Thymus (tissue), 14 donors: ENCODE data around the gene RBM47. TPM values are rescaled to one million over a fixed set of nuclear protein-coding genes. Genes with fewer than 3 reads are reported as not detected.

Experiments used
- DNase-seq, 9 donors: peaks; one replicate each; pipeline ENCODE4 v3.0.0-alpha.2; 2013; ENCODE audit warnings: low spot score in 9 of 9, low read depth in 6 of 9, missing footprints in 1 of 9
- H3K27ac ChIP-seq, 2 donors: one replicate each; pipeline ENCODE4 v1.5.1; 2013; ENCODE audit warnings: control low read depth in 1 of 2, low read depth in 1 of 2, low read length in 1 of 2, mild to moderate bottlenecking in 1 of 2, moderate library complexity in 1 of 2
- H3K27me3 ChIP-seq, 2 donors: one replicate each; pipeline ENCODE4 v1.5.1; 2013; ENCODE audit warnings: low read length in 1 of 2; ENCODE audit not compliant: control insufficient read depth in 2 of 2, insufficient read depth in 1 of 2
- H3K36me3 ChIP-seq, 2 donors: one replicate each; pipeline ENCODE4 v1.5.1; 2013; ENCODE audit warnings: low read length in 1 of 2, mild to moderate bottlenecking in 1 of 2, moderate library complexity in 1 of 2; ENCODE audit not compliant: control insufficient read depth in 2 of 2, insufficient read depth in 2 of 2
- H3K4me1 ChIP-seq, 2 donors: one replicate each; pipeline ENCODE4 v1.5.1; 2013; ENCODE audit warnings: low read length in 2 of 2; ENCODE audit not compliant: control insufficient read depth in 2 of 2, insufficient read depth in 2 of 2
- H3K4me3 ChIP-seq, 2 donors: one replicate each; pipeline ENCODE4 v1.5.1; 2013; ENCODE audit warnings: low read length in 2 of 2, control low read depth in 1 of 2, mild to moderate bottlenecking in 1 of 2
- H3K9me3 ChIP-seq, 2 donors: one replicate each; pipeline ENCODE4 v1.5.1; 2013; ENCODE audit warnings: low read length in 1 of 2, mild to moderate bottlenecking in 1 of 2; ENCODE audit not compliant: control insufficient read depth in 2 of 2, insufficient read depth in 1 of 2
- WGBS: extraction: QIAGEN DNeasy Blood & Tissue Kit; methylation state at CpG from one replicate; pipeline ENCODE4 v1.1.7; 2013; 5-methylcytosine and 5-hydroxymethylcytosine counted together
- long read RNA-seq, 10 donors: transcript quantifications; one replicate each; lab custom pipeline, GENCODE V29; 2026
- polyA plus RNA-seq: library from polyadenylated mRNA; stranded (reverse); fragments of 200-250 nt; gene quantifications from one replicate; pipeline ENCODE4 v1.2.3, GENCODE V29; 2013
- total RNA-seq: library from RNA; stranded (reverse); fragments of 120-200 nt; gene quantifications from one replicate; pipeline ENCODE4 v1.2.4, GENCODE V29; 2013
- donor health status: healthy.

The RBM47 gene
- 7.9 TPM for total RNA-seq
- polyA plus RNA-seq = 13.1 TPM
- long read RNA-seq, donor 1 = 0 reads
- long read RNA-seq, donor 2 = 0 reads
- long read RNA-seq, donor 3 = 0 reads
- long read RNA-seq, donor 4, partial matches to known transcripts = 0 of 1 reads
- long read RNA-seq, donor 4, other reads (novel, unspliced or antisense) = 0 of 1 reads
- long read RNA-seq, donor 5 = 0 reads
- long read RNA-seq, donor 6, full-length matches to known transcripts = 2 of 2 reads
- long read RNA-seq, donor 6, partial matches to known transcripts = 0 of 2 reads
- long read RNA-seq, donor 6, other reads (novel, unspliced or antisense) = 0 of 2 reads
- long read RNA-seq, donor 7 = 0 reads
- long read RNA-seq, donor 8 = 0 reads
- long read RNA-seq, donor 9 = 0 reads
- long read RNA-seq, donor 10 = 0 reads

DNA sequence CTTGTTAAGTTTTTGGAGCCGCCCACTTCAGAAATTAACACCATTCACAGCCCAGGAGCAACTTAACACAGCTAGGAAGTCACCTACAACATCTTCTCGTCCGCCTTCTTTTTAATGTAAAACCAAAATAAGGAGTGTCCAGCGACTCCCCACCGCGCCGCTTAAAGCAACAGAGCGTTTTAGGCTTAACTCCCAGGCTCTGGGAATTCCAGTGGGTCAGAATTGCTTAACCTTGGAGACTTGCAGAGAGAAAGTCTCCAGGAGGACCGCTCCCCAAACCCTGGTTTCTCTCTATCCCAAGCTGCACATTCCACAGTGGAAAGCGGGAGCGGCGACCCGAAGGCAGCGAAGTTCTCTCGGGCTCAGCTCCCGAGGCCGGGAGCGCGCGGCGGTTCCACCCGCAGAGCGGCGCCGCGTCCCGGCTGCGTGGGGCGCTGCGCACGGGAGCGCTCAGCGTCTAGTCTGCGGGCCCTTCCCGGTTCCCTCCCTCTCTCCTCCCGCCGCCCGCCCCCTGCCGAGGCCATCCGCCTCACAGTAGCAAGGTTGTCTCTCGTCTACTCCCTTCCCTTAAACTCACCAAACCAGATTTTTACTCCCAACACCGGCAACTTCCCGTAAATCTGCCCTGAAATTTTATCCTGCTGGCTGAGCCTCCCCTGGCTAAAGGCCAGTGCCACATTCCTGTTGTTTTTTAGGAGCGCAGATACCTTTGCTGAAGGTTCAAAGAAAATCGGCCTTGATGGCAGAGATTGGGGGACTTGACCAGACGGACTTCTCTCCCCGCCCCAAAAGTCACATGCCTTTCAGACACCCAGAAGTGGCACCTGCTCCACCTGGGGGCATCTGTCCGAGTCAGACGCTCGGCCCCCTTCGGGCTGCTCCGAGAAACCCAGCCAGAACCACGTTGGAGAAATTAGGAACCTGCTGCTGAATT, at the start of gene RBM47:
Gene RBM47 (minus strand): TSS at position 464 of the 934 bp plus-strand sequence. CDS start 190,971 bp downstream, outside the sequence.
- peak in 3 of 9 donors; percentile 31 to 57 (median 33) for DNase-seq
- no peaks in the 10 kb centered on the region for H3K36me3 ChIP-seq
- H3K9me3 ChIP-seq = peaks cover 0 to 4% of the 10 kb centered on the region in 2 donors
- H3K4me1 ChIP-seq = peaks cover 6 to 16% of the 10 kb centered on the region in 2 donors
- peaks cover 9 to 42% of the 10 kb centered on the region in 2 donors for H3K27me3 ChIP-seq
- peak within 1 kb of the TSS; percentile 75 to 95 for H3K27ac ChIP-seq
- peak within 1 kb of the TSS; percentile 48 to 54 for H3K4me3 ChIP-seq
- WGBS = under 1% methylated on average over 53 of the region's 53 CpGs

DNA sequence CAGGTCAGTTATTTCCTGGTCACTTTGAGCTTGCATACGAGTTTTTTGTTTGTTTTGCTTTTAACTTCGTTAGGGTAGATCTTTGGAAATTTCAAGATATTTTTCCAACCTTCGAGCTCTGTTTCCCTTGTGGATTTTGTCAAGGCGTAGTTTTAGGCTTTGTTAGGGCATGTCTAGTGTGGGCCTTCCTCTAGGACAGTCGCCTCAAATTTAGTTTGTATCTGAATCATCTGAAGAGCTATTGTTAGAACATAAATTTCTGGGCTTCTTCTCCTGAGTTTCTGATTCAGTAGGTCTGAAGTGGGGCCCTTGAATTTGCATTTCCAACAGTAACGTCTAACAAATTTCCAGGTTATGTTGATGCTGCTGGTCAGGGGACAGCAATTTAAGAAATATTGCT, 48.8 kb upstream of the RBM47 start:
- WGBS = 95% methylated on average over 6 of the region's 6 CpGs
- H3K36me3 ChIP-seq = no peaks in the 10 kb centered on the region
- no peak overlapping the region for H3K4me3 ChIP-seq
- no peaks in the 10 kb centered on the region for H3K9me3 ChIP-seq
- no peak for DNase-seq
- no peak overlapping the region for H3K27ac ChIP-seq
- H3K4me1 ChIP-seq = peaks cover 0 to under 1% of the 10 kb centered on the region in 2 donors
- no peaks in the 10 kb centered on the region for H3K27me3 ChIP-seq

- peaks cover 0 to 11% of the 10 kb centered on the region in 2 donors for H3K4me1 ChIP-seq
- H3K36me3 ChIP-seq = no peaks in the 10 kb centered on the region
- no peak overlapping the region for H3K4me3 ChIP-seq
- H3K27me3 ChIP-seq = no peaks in the 10 kb centered on the region
- no peak for DNase-seq
- 96% methylated on average over 6 of the region's 6 CpGs for WGBS
- no peak overlapping the region for H3K27ac ChIP-seq
- no peaks in the 10 kb centered on the region for H3K9me3 ChIP-seq
Observed at GRCh38 chr4:40675166-40675565, 45.5 kb upstream of the RBM47 start.

DNA sequence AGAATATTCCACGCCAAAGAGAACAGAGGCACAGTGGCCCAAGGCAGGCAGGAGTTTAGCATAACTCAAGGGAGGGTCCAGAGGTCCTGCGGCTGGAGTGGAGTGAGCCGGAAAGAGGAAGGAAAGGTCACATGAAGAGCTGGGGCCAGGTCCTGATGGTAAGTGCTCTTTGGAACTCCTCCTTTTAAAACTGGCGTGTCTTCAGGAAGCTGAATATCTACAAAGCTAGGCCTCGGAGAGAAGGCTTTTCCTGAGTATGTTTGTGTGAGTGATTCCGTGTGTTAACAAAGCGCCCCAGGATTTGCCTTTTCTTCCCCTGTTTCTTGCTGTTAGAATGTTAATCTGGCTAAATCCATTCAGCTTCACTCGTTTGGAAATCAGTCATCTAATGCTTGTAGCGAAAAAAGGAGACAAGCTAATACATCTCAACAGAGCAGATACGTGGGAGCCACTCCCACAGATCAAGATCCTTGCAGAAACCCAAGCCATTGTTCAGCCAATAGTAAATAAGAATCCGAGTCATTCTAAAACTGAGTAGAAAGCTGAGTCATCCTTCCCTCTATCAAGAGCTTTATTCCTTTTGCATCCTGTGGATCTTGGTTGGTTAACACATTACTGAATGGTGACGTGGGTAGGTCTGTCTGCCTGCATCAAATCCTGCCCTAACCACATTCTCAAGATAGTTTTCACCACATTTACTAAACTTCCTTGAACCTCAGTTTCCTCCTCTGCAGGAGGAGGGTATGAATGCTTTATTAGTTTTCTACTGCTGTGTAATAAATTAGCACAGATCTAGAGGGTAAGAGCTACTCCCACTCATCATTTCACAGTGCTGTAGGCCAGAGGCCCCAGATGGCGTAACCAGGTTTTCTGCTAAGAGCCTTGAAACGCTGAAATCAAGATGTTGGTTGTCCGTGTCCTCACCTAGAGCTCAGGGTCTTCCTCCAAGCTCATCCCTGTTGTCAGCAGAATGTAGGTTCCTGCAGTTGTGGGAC, 43.2 kb upstream of the RBM47 start:
- Histone ChIP-seq H3K4me3 (no peak overlapping the region), H3K27me3 (no peaks in the 10 kb centered on the region), H3K9me3 (no peaks in the 10 kb centered on the region), H3K4me1 (peaks cover 0 to 11% of the 10 kb centered on the region in 2 donors), H3K36me3 (no peaks in the 10 kb centered on the region), H3K27ac (peak overlapping the region in 1 of 2 donors; percentile 16)
- WGBS = 65% methylated on average over 15 of the region's 15 CpGs
- peak in 4 of 9 donors; percentile 4 to 56 (median 16) for DNase-seq

DNA sequence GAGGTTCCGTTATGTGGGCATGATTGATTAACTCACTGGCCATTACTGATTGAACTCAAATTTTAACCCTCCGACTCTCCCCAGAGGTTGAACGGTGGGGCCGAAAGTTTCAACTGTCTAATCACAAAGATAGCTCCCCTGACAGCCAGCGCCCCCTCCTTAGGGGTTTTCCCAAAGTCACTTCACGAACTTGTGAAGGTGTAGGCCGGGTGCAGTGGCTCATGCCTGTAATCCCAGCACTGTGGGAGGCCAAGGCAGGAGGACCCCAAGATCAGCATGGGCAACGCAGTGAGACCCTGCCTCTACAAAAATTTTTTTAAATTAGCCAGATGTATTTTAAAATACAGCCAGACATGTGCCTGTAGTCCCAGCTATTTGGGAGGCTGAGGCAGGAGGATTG, 39.8 kb upstream of the RBM47 start:
- H3K4me3 ChIP-seq = no peak overlapping the region
- peaks cover 0 to 11% of the 10 kb centered on the region in 2 donors for H3K4me1 ChIP-seq
- DNase-seq = no peak
- no peak overlapping the region for H3K27ac ChIP-seq
- 98% methylated on average over 8 of the region's 8 CpGs for WGBS
- H3K9me3 ChIP-seq = no peaks in the 10 kb centered on the region
- no peaks in the 10 kb centered on the region for H3K36me3 ChIP-seq
- H3K27me3 ChIP-seq = no peaks in the 10 kb centered on the region

DNA sequence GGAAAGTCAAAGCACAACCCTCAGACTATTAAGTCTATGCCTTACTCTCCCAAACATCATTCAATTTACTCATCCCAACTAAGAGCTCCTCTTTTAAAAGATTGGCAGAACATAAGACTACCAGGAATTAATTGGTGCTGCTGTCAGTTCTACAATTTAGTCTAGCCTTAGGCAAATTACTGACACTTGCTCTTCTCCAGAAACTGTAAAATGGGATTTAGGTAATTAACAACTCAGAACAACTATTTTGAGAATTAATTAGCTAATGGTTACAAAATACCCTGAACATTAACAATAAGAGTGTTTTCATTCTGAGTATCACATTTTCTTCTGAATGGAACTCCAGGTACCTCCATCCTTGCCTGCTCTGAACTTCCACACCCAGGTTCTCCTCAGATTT, 36.2 kb upstream of the RBM47 start:
- H3K36me3 ChIP-seq = no peaks in the 10 kb centered on the region
- no peaks in the 10 kb centered on the region for H3K9me3 ChIP-seq
- no peaks in the 10 kb centered on the region for H3K27me3 ChIP-seq
- no peak overlapping the region for H3K4me3 ChIP-seq
- DNase-seq = no peak
- H3K27ac ChIP-seq = no peak overlapping the region
- no peaks in the 10 kb centered on the region for H3K4me1 ChIP-seq

GRCh38 chr4:40662962-40663604, 33.4 kb upstream of the RBM47 start:
- Histone ChIP-seq H3K27me3 (no peaks in the 10 kb centered on the region), H3K27ac (no peak overlapping the region), H3K4me3 (no peak overlapping the region), H3K9me3 (no peaks in the 10 kb centered on the region), H3K4me1 (no peaks in the 10 kb centered on the region), H3K36me3 (no peaks in the 10 kb centered on the region)
- no peak for DNase-seq
- WGBS = 94% methylated on average over 10 of the region's 10 CpGs

GRCh38 chr4:40661803-40662202, 32.1 kb upstream of the RBM47 start:
- Histone ChIP-seq H3K9me3 (no peaks in the 10 kb centered on the region), H3K4me1 (no peaks in the 10 kb centered on the region), H3K4me3 (no peak overlapping the region), H3K27ac (no peak overlapping the region), H3K27me3 (no peaks in the 10 kb centered on the region), H3K36me3 (no peaks in the 10 kb centered on the region)
- no peak for DNase-seq
- 98% methylated on average over 4 of the region's 4 CpGs for WGBS
